ENCODE data around the gene SPATS2L. TPM values are rescaled to one million over a fixed set of nuclear protein-coding genes. Genes with fewer than 3 reads are reported as not detected.

SPATS2L gene
- total RNA-seq, 1 experiment from 2014 or later = 58.3 TPM

GRCh38 chr2:200405599-200406298 lies 99.3 kb downstream of the SPATS2L start:
- DNase-seq (ENCODE audit: extremely low read depth, low read depth) = peak; percentile 89

- no peak for DNase-seq (ENCODE audit: extremely low read depth, low read depth)
Measured at GRCh38 chr2:200406379-200406778, 99.9 kb downstream of the SPATS2L start.

- DNase-seq (ENCODE audit: extremely low read depth, low read depth) = peak; percentile 43
Measured at GRCh38 chr2:200408428-200409316, 102.2 kb downstream of the SPATS2L start.

GRCh38 chr2:200411831-200412230 lies 105.3 kb downstream of the SPATS2L start:
- DNase-seq (ENCODE audit: extremely low read depth, low read depth) = no peak

GRCh38 chr2:200414367-200414766 lies 107.9 kb downstream of the SPATS2L start:
- DNase-seq (ENCODE audit: extremely low read depth, low read depth) = no peak

GRCh38 chr2:200415455-200415854 lies 109.0 kb downstream of the SPATS2L start:
- DNase-seq (ENCODE audit: extremely low read depth, low read depth) = no peak

GRCh38 chr2:200416878-200417277 lies 110.4 kb downstream of the SPATS2L start:
- DNase-seq (ENCODE audit: extremely low read depth, low read depth) = no peak

- DNase-seq (ENCODE audit: extremely low read depth, low read depth) = no peak
Measured at GRCh38 chr2:200417366-200417765, 110.9 kb downstream of the SPATS2L start.

GRCh38 chr2:200418399-200418798 lies 111.9 kb downstream of the SPATS2L start:
- DNase-seq (ENCODE audit: extremely low read depth, low read depth) = no peak

GRCh38 chr2:200419325-200419724 lies 112.8 kb downstream of the SPATS2L start:
- DNase-seq (ENCODE audit: extremely low read depth, low read depth) = no peak

- no peak for DNase-seq (ENCODE audit: extremely low read depth, low read depth)
Measured at GRCh38 chr2:200421270-200421669, 114.8 kb downstream of the SPATS2L start.

- no peak for DNase-seq (ENCODE audit: extremely low read depth, low read depth)
Measured at GRCh38 chr2:200422071-200422470, 115.6 kb downstream of the SPATS2L start.

GRCh38 chr2:200422532-200423261 lies 116.2 kb downstream of the SPATS2L start:
- no peak for DNase-seq (ENCODE audit: extremely low read depth, low read depth)

GRCh38 chr2:200423541-200423940 lies 117.0 kb downstream of the SPATS2L start:
- no peak for DNase-seq (ENCODE audit: extremely low read depth, low read depth)

- no peak for DNase-seq (ENCODE audit: extremely low read depth, low read depth)
Measured at GRCh38 chr2:200425026-200425821, 118.7 kb downstream of the SPATS2L start.

GRCh38 chr2:200426754-200427153 lies 120.3 kb downstream of the SPATS2L start:
- DNase-seq (ENCODE audit: extremely low read depth, low read depth) = no peak

- DNase-seq (ENCODE audit: extremely low read depth, low read depth) = no peak
Measured at GRCh38 chr2:200428961-200429665, 122.6 kb downstream of the SPATS2L start.

- DNase-seq (ENCODE audit: extremely low read depth, low read depth) = no peak
Measured at GRCh38 chr2:200430017-200430416, 123.5 kb downstream of the SPATS2L start.

GRCh38 chr2:200431996-200432705 lies 125.7 kb downstream of the SPATS2L start:
- no peak for DNase-seq (ENCODE audit: extremely low read depth, low read depth)
